GM19035 (cell line): ENCODE data around the gene SLC35F3.
"Not testable (repeated sequence)": the region's sequence is repeated elsewhere in the genome, so short reads cannot be mapped to it uniquely, and the experiment has no call there.

Experiments used
- ATAC-seq: cut with Tn5 transposase; IDR thresholded peaks from one replicate; pipeline ENCODE4 v1.9.1; 2021; ENCODE audit not compliant: unreplicated experiment

The SLC35F3 gene

GRCh38 chr1:234243521-234244260 is 339.2 kb downstream of the SLC35F3 start:
- ATAC-seq, result no peak

- ATAC-seq, result peak; percentile 43
Observed at GRCh38 chr1:234244482-234244881, 340.0 kb downstream of the SLC35F3 start.

GRCh38 chr1:234246638-234247116 is 342.2 kb downstream of the SLC35F3 start:
- ATAC-seq, result peak; percentile 80

GRCh38 chr1:234247746-234248145 is 343.3 kb downstream of the SLC35F3 start:
- ATAC-seq, result not testable (repeated sequence)

GRCh38 chr1:234250747-234251146 is 346.3 kb downstream of the SLC35F3 start:
- no peak for ATAC-seq

- ATAC-seq, result no peak
Observed at GRCh38 chr1:234253732-234254131, 349.3 kb downstream of the SLC35F3 start.

GRCh38 chr1:234256359-234256758 is 351.9 kb downstream of the SLC35F3 start:
- no peak for ATAC-seq

GRCh38 chr1:234258071-234258470 is 353.6 kb downstream of the SLC35F3 start:
- no peak for ATAC-seq

GRCh38 chr1:234260578-234260977 is 356.1 kb downstream of the SLC35F3 start:
- ATAC-seq, result no peak

GRCh38 chr1:234261545-234261944 is 357.1 kb downstream of the SLC35F3 start:
- no peak for ATAC-seq

- no peak for ATAC-seq
Observed at GRCh38 chr1:234262007-234262753, 357.7 kb downstream of the SLC35F3 start.

- ATAC-seq, result no peak
Observed at GRCh38 chr1:234262754-234263105, 358.3 kb downstream of the SLC35F3 start.

- ATAC-seq, result no peak
Observed at GRCh38 chr1:234264832-234265231, 360.4 kb downstream of the SLC35F3 start.

GRCh38 chr1:234265321-234265720 is 360.8 kb downstream of the SLC35F3 start:
- no peak for ATAC-seq

- no peak for ATAC-seq
Observed at GRCh38 chr1:234265861-234266260, 361.4 kb downstream of the SLC35F3 start.

- ATAC-seq, result no peak
Observed at GRCh38 chr1:234270093-234270492, 365.6 kb downstream of the SLC35F3 start.

GRCh38 chr1:234270581-234271242 is 366.2 kb downstream of the SLC35F3 start:
- no peak for ATAC-seq

GRCh38 chr1:234271243-234271606 is 366.7 kb downstream of the SLC35F3 start:
- ATAC-seq, result peak; percentile 93

- ATAC-seq, result no peak
Observed at GRCh38 chr1:234272656-234273312, 368.3 kb downstream of the SLC35F3 start.

GRCh38 chr1:234273981-234274380 is 369.5 kb downstream of the SLC35F3 start:
- ATAC-seq, result no peak

- no peak for ATAC-seq
Observed at GRCh38 chr1:234276151-234276788, 371.8 kb downstream of the SLC35F3 start.
